Testis (tissue), 3 donors: Measurements from ENCODE around the gene UCK2. TPM values are rescaled to one million over a fixed set of nuclear protein-coding genes. Genes with fewer than 3 reads are reported as not detected.
A peak's percentile ranks its signal among the peaks of the same experiment; 100 is the strongest.

Experiments
- DNase-seq: peaks from one replicate; pipeline ENCODE4 v3.0.0-alpha.2; 2019
- H3K27ac ChIP-seq, 2 donors: fragments of 200-600 bp; sonication (generic); one replicate each; pipeline ENCODE4 v1.5.1; 2019
- H3K27me3 ChIP-seq: fragments of 200-600 bp; sonication (generic); one replicate; pipeline ENCODE4 v1.5.1; 2019
- H3K36me3 ChIP-seq: fragments of 200-600 bp; sonication (generic); one replicate; pipeline ENCODE4 v1.5.1; 2017; ENCODE audit warnings: low read depth; ENCODE audit errors: missing control alignments
- H3K4me1 ChIP-seq: fragments of 200-600 bp; sonication (generic); one replicate; pipeline ENCODE4 v1.5.1; 2019
- H3K4me3 ChIP-seq, 2 donors: fragments of 200-600 bp; sonication (generic); one replicate each; pipeline ENCODE4 v1.5.1; 2017 to 2019
- H3K9me3 ChIP-seq: fragments of 200-600 bp; sonication (generic); one replicate; pipeline ENCODE4 v1.5.1; 2017
- POLR2A ChIP-seq: fragments of 450-650 bp; IDR thresholded peaks from one replicate; pipeline ENCODE4 v1.6.1; 2017; ENCODE audit warnings: antibody characterized with exemption, mild to moderate bottlenecking, moderate library complexity
- WGBS, 2 donors: methylation state at CpG; one replicate each; pipeline ENCODE4 v1.1.5; 2018; 5-methylcytosine and 5-hydroxymethylcytosine counted together
- intact Hi-C: fragments of 100-400 bp; cut with DNase I; formaldehyde crosslinking; loops from one replicate; pipeline ENCODE4 v1.15.1; 2023; ENCODE audit warnings: low total_unique reads
- polyA plus RNA-seq: library from polyadenylated mRNA; stranded (reverse); fragments of 350-450 nt; fragmentation: Illumina TruSeq; extraction: RNeasy Lipid Tissue Mini Kit (QIAGEN cat#74804); gene quantifications from one replicate; pipeline ENCODE4 v1.2.3, GENCODE V29; 2014; ENCODE audit warnings: low read depth, low replicate concordance; ENCODE audit not compliant: insufficient read depth
- total RNA-seq, 2 donors: library from RNA; depleted of rRNA; stranded (reverse); fragments of >200 nt; gene quantifications; one replicate each; pipeline ENCODE4 v1.2.3, GENCODE V29; 2016
- TF ChIP-seq, protein P1 (sequence below), 3 experiments: fragments of 450-650 bp in 2 of 3; fragments of 200-600 bp in 1 of 3; sonication (generic) in 1 of 3; IDR thresholded peaks; one replicate each; pipeline ENCODE4 v1.5.1; 2016 to 2019; ENCODE audit warnings: antibody characterized with exemption in 3 of 3, mild to moderate bottlenecking in 2 of 3, moderate library complexity in 1 of 3

The UCK2 gene
- total and polyA plus RNA-seq, 3 donors from 2014 or later, result 27.6 to 29.9 (median 29.7) TPM

DNA sequence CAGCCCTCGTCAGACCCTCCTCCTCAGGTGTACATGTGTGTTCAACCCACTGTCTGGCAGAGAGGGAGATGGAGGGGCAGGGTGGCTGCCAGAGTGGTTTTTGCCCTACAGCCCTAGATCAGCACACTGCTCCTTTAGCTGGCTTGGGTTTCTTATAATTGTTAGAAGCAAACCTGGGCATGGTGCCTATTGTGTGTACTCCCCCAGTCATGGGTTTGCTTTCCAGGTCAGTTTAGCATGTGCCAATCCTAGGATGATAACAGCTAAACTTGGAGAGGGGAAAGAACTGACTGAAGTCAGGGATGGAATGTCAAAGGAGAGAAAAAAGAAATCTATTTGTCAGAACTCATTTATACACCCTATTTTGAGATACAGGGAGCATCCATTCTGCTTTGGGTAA lies 63.3 kb downstream of the UCK2 start:
- H3K9me3 ChIP-seq, result no peaks in the 10 kb centered on the region
- TF ChIP-seq, protein P1, sequence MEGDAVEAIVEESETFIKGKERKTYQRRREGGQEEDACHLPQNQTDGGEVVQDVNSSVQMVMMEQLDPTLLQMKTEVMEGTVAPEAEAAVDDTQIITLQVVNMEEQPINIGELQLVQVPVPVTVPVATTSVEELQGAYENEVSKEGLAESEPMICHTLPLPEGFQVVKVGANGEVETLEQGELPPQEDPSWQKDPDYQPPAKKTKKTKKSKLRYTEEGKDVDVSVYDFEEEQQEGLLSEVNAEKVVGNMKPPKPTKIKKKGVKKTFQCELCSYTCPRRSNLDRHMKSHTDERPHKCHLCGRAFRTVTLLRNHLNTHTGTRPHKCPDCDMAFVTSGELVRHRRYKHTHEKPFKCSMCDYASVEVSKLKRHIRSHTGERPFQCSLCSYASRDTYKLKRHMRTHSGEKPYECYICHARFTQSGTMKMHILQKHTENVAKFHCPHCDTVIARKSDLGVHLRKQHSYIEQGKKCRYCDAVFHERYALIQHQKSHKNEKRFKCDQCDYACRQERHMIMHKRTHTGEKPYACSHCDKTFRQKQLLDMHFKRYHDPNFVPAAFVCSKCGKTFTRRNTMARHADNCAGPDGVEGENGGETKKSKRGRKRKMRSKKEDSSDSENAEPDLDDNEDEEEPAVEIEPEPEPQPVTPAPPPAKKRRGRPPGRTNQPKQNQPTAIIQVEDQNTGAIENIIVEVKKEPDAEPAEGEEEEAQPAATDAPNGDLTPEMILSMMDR (IDR thresholded peaks at IDR 0.05), result no peak
- no peak for TF ChIP-seq POLR2A
- intact Hi-C loops, result no loop called here
- 79 to 88% methylated on average over 1 of the region's 1 CpG for WGBS, 2 donors
- no peaks in the 10 kb centered on the region for H3K36me3 ChIP-seq
- peaks cover 10% of the 10 kb centered on the region for H3K4me1 ChIP-seq
- DNase-seq, result peak; percentile 86
- H3K27ac ChIP-seq, result no peak overlapping the region
- no peaks in the 10 kb centered on the region for H3K27me3 ChIP-seq
- H3K4me3 ChIP-seq, result no peak overlapping the region

- no peak overlapping the region for H3K27ac ChIP-seq
- no peak for DNase-seq
- TF ChIP-seq, protein P1 (IDR thresholded peaks at IDR 0.05), result no peak
- TF ChIP-seq POLR2A, result no peak
- no peaks in the 10 kb centered on the region for H3K9me3 ChIP-seq
- H3K27me3 ChIP-seq, result no peaks in the 10 kb centered on the region
- WGBS, 2 donors, result 67 to 83% methylated on average over 7 of the region's 7 CpGs
- H3K4me3 ChIP-seq, result no peak overlapping the region
- no peaks in the 10 kb centered on the region for H3K36me3 ChIP-seq
- H3K4me1 ChIP-seq, result peaks cover 10% of the 10 kb centered on the region
- intact Hi-C loops, result no loop called here
These were observed 63.9 kb downstream of the UCK2 start for GRCh38 chr1:165891111-165891860.

- Histone ChIP-seq H3K4me3 (no peak overlapping the region), H3K4me1 (peaks cover 10% of the 10 kb centered on the region), H3K9me3 (no peaks in the 10 kb centered on the region), H3K36me3 (no peaks in the 10 kb centered on the region), H3K27ac (no peak overlapping the region), H3K27me3 (no peaks in the 10 kb centered on the region)
- 77 to 82% methylated on average over 4 of the region's 4 CpGs for WGBS, 2 donors
- no peak for DNase-seq
- intact Hi-C loops, result no loop called here
- TF ChIP-seq POLR2A, result no peak
- TF ChIP-seq, protein P1 (IDR thresholded peaks at IDR 0.05), result no peak
These were observed 65.5 kb downstream of the UCK2 start for GRCh38 chr1:165892935-165893334.

- peaks cover 10% of the 10 kb centered on the region for H3K4me1 ChIP-seq
- 93 to 96% methylated on average over 2 of the region's 2 CpGs for WGBS, 2 donors
- H3K4me3 ChIP-seq, result no peak overlapping the region
- DNase-seq, result no peak
- intact Hi-C loops, result no loop called here
- no peaks in the 10 kb centered on the region for H3K36me3 ChIP-seq
- no peak overlapping the region for H3K27ac ChIP-seq
- no peaks in the 10 kb centered on the region for H3K9me3 ChIP-seq
- H3K27me3 ChIP-seq, result no peaks in the 10 kb centered on the region
- TF ChIP-seq, protein P1 (IDR thresholded peaks at IDR 0.05), result no peak
- TF ChIP-seq POLR2A, result no peak
These were observed 66.1 kb downstream of the UCK2 start for GRCh38 chr1:165893507-165893906.

DNA sequence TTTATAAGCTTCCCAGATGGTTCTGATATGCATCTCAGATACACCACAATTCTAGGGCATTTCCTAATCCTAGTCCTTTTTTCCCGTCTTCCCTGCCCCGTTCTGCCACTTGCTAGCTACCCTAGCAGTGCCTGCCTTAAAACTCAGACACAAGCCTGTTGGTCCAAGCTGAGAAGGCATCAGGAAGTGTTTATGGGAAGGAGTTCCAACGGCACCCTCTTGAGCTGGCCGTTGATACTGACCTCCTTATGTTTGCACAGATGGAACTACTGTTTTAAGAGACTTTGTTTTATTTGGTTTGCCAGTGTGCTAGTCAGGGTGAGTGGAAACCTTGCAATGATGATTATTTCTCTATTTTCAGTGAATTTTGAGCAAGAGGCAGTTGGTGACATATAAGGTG lies 67.2 kb downstream of the UCK2 start:
- H3K27me3 ChIP-seq, result no peaks in the 10 kb centered on the region
- DNase-seq, result no peak
- TF ChIP-seq POLR2A, result no peak
- TF ChIP-seq, protein P1 (IDR thresholded peaks at IDR 0.05), result no peak
- 84 to 92% methylated on average over 4 of the region's 4 CpGs for WGBS, 2 donors
- H3K4me1 ChIP-seq, result peaks cover 10% of the 10 kb centered on the region
- intact Hi-C loops, result no loop called here
- no peaks in the 10 kb centered on the region for H3K9me3 ChIP-seq
- H3K36me3 ChIP-seq, result no peaks in the 10 kb centered on the region
- no peak overlapping the region for H3K4me3 ChIP-seq
- H3K27ac ChIP-seq, result no peak overlapping the region
